Measurements from ENCODE around the gene ULK4.
"Not testable (repeated sequence)": the region's sequence is repeated elsewhere in the genome, so short reads cannot be mapped to it uniquely, and the experiment has no call there.

ULK4 gene

DNA sequence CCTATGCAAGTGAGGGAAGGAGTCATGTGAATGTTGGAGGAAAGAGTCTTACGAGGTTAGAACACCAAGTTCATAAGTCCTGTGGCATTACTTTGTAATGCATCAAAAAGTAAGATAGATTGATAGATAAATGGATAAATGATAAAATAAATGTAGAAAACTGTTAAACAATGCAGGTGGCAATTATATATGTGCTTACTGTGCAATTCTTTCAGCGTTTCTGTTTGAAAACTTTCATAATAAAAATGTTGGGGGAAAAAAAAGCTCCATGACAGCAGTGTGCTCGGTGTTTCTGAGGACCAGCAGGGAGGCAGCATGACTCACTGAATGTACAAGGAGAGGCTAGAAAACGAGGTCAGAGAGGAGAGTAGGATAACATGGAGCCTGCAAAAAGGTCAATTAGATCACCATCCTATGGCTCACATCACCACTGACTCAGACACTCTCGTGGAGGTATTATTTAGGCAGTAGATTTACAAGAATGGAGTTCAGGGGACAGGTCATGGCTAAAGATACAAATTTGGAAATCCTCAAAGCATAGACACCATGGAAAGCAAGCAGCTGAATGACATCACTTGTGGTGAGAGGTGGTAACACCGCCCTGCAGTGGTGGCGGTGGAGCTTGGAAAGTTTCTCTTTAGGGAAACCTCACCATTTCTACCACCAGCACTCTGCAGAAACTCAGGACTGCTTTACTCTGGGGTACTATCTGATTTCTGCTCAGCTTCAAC, 542.8 kb downstream of the ULK4 start:
- no peak for DNase-seq

DNA sequence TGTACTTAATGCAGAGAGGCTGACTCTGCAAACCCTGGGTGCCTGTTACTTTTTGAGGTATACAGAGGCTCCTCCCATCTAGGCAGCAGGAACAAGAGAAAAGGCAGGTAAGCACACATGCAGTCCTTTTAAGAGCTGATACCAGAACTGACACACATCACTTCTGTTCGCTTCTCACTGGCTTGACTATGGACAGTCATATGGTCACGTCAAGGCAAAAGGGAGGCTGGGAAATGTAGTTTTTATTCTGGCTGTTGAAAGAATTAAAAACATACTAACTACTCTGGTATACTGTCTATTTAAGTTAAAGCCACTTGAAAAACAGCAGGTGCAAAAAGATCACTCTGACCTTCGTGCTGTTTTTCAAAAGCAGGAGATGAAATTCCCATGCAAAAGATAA, 544.3 kb downstream of the ULK4 start:
- no peak for DNase-seq

DNA sequence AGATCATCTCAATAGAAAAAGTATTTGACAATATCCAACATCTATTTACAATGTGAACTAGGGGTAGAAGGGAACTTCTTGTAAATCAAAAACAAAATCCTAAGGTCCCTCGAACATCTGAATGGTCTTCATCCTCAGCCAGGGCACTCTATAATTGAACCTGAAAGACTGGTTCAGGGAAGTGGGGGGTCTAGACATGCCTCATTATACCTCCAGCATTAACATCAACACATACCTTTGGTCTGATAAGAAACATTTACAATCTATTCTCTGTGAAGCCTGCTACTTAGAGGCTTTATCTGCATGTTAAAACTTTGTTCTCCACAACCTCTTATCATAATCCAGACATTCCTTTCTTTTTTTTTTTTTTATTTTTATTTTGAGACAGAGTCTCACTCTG, 550.8 kb downstream of the ULK4 start:
- DNase-seq = no peak

DNA sequence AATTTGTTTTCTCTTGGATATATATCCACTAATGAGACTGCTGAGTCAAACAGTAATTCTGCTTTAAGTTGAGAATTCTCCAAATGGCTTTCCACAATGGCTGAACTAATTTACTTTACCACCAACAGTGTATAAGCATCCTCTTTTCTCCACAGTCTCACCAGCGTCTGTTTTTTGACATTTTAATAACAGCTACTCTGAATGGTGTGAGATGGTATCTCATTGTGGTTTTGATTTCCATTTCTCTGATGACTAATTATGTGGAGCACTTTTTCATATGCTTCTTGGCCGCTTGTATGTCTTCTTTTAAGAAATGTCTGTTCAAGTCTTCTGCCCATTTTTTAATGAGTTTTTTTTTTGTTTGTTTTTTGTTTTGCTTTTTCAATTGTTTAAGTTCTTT, 556.4 kb downstream of the ULK4 start:
- DNase-seq = no peak

DNA sequence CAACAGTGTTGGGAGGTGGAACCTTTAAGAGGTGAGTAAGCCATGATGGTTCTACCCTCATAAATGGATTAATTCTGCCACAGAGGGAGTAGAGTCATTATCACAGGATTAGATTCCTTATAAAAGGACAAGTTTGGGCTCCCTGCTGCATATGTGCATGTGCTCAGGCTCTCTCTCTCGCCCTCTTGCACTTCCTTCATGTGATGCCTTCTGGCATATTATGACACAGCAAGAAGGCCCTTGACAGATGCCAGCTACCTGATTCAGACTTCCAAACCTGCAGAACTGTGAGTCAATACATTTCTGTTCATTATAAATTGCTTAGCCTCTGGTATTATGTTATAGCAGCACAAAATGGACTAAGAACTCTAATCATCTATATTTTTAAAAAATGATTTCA, 557.3 kb downstream of the ULK4 start:
- DNase-seq = no peak

DNA sequence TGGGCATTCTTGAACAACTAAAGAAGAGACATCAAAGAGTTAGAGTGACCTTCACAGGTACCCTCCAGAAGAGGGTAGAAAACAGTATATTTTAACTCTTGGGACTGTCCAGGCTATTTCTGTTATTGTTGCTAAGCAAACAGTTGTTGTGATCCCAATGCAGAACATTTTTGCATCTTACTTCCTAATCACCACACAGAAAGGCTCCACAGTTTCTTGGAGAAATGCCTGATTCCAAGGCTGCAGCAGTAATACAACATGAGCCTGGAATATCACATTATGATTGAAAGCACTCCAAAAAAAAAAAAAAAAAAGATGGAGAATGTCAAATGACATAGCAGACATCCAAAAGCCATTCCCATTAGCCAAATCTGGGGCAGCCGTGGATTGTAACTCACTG, 567.0 kb downstream of the ULK4 start:
- no peak for DNase-seq

DNA sequence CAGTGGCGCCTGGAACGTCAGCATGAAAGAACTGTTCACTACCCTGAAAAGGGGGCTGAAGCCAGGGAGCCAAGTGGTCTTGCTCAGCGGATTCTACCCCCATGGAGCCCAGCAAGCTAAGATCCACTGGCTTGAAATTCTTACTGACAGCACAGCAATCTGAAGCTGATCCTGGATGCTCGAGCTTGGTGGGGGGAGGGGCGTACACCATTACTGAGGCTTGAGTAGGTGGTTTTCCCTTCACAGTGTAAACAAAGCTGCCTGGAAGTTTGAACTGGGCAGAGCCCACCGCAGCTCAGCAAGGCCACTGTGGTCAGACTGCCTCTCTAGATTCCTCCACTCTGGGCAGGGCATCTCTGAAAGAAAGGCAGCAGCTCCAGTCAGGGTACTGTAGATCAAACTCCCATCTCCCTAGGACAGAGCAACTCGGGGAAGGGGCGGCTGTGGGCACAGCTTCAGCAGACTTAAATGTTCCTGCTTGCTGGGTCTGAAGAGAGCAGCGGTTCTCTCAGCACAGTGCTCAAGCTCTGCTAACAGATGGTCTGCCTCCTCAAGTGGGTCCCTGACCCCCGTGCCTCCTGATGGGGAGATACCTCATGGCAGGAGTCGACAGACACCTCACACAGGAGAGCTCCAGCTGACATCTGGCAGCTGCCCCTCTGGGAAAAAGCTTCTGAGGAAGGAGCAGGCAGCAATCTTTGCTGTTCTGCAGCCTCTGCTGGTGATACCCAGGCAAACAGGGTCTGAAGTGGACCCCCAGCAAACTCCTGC, 591.0 kb downstream of the ULK4 start:
- not testable (repeated sequence) for DNase-seq

DNA sequence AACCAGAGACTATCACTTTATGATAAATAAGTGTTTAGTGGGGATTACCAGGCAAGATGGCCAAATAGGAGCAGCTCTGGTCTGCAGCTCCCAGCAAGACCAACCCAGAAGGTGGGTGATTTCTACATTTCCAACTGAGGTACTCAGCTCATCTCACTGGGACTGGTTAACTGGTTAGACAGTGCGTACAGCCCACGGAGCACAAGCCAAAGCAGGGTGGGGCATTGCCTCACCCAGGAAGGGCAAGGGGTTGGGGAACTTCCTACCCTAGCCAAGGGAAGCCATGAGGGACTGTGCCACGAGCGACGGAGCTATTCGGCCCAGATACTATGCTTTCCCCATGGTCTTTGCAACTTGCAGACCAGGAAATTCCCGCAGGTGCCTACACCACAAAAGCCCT, 591.6 kb downstream of the ULK4 start:
- no peak for DNase-seq

DNA sequence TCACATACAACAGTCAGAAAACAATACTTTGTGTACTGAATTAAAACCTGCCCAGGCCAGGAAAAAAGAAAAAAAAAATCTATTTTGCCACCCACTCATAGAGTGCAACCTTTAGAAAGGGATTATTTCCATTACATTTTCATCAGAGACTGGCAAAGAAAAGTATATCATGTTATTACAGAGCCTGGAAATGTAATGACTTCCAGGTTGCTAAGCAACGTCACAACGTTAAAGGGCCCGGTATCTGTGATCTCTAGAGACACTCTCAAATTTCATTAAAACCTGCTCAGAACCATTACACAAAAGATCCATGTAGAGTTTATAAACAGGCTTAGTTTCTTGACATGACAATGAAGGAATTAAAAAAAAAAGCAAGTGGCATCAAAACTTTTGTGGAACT, 592.1 kb downstream of the ULK4 start:
- no peak for DNase-seq

DNA sequence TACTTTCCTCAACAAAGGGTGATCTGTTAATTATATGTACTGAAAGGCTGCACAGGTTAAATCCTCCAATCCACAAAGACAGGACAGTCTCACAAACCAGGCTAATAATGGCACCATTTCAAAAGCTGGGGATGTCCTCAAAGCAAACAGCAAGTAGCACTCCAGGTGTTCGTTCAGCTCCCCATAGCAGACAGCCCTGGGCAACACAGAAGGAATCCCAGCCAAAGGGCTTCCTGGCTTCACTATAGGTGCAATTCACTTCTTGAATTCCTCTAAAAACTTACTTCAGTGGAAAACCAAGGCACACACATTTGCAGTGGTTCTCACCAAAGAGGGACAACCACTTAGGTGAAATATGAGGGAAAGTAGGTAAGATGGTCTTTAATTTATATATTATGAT, 595.9 kb downstream of the ULK4 start:
- DNase-seq = no peak

DNA sequence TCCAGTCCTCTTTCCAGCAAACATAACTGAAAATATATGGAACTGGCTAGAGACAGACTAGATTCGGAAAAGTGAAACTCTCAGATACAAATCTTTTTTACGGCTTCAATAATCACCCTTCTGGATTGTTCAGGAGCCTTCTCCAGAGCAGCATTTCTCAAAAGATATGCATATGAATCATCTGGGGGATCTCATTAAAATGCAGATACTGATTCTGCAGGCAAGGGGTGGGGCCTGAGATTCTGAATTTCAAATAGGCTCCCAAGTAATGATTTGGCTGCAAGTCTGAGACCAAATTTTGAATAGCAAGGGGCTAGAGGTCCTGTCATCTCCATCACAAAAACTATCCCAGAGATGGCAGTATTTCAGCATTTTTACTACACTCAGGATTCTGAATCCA, 597.2 kb downstream of the ULK4 start:
- DNase-seq = no peak

DNA sequence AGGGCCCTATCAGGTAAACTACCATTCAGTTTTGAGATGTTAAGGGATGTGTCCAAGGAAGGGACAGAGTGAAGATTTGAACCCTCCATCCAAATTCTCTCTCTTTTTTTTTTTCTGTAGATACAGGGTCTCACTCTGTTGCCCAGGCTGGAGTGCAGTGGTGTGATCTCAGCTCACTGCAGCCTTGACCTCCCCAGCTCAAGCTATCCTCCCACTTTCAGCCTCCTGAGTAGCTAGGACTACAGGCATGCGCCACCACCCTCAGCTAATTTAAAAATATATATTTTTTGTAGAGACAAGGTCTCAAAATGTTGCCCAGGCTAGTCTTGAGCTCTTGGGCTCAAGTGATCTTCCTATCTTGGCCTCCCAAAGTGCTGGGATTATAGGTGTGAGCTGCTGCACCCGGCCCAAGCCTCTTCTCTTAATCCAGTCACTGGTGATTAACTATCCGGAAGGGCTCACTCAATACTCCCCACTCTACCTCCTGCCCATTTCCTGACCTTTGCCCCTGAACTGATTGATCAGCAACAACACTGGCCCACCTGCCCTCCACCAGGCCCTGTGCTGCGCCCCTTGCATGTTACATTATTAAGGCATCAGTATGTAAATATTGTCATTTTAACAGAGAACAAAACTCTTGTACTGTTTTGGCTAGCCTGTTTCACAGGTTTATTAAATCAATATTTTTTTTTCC, 597.9 kb downstream of the ULK4 start:
- no peak for DNase-seq

DNA sequence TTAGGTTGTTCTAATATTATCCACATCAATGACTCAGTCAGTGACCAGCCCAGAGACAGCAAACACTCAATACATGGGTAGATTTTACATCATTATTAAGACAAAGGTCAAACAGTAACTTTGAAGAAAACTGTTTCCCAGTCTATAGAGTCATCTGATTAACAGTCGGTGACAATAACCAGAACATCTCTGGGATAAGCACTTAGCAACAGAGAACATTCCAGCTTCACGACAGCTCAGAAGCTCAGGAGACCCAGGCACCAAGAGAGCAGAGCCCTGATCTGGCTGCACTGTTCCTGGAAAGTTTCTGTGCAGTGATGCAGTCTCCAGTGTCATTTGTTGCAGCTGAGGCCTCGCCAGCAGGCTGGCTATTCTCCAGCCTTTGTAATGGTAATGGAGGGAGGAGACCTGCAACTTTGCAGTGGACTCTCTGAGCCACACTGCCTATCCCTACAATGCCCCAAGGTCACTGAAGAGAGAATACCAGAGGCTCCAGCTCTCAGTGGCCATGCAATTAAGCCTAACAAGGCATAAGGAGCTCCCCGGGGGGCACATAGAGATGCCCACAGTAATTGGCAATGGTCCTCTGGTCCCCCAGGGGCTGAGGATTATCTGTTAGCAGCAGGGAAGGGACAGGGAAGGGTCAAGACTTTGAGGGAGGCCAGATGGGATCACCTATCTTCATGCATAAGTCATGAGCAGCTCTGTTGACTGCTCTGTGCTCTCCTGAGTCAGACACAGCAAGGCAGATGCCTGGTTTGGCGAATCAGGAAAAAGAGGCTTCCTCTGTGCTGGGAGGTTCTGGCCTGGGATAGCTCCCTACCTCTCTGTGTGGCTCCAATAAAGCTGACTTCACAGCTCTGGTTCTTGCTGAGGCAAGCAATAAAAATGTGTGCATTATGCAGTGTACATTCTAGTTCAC, 599.0 kb downstream of the ULK4 start:
- DNase-seq = no peak

DNA sequence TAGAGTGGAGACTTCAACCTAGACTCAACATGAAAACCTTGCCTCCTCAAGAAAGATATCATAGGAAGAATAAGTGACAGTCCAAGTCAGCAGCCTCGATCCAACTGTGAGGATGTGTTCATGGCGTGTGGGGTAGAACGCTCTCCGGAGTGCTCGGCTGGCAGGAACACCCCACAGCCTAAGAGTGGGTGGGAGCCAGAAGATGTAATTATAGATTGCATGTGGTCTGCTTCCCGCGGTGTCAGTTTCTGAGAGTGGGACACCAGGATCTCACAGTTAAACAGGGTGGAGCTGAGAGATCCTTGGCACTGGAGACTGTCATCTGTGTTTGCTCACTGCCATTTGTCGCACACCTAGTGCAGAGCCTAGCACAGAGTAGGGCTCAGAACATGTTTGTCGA, 604.6 kb downstream of the ULK4 start:
- DNase-seq = no peak

DNA sequence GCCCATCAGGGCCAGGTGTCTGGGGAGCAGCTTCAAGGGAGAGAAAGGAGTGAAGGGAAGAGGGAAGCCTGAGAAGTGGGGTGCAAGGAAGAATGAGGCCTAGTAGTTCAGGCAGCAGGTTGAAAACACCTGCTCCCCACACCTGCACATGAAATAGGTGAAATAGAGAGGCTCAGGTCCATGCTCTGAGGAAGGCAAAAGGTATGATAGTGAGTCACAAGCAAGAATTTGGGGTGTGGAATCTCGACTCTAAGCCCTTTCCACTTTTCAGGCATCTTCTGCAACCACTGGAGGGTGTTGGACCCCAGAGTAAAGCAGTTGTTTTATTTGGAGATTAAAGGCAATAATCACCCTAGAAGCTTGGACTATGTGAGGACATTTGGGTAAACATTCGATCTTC, 605.1 kb downstream of the ULK4 start:
- DNase-seq = no peak

DNA sequence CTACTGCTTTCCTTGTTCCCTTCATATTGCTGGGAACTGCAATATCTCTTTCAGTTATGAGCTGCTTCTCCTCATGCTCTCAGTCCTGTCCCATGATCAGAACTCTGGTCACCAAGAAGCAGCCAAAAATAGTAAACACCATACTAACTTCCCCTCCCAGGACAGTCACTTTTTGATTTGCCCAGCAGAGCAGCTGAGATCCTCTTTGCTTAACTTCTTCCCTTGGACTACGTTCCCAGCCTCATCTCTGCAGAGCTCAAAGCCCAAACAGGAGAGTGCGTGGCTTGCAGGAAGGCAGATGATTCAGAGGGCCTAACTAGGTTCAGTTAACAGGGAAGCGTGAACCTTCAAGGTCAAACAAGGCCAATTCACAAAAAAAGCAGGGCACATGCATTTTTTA, 609.4 kb downstream of the ULK4 start:
- no peak for DNase-seq

DNA sequence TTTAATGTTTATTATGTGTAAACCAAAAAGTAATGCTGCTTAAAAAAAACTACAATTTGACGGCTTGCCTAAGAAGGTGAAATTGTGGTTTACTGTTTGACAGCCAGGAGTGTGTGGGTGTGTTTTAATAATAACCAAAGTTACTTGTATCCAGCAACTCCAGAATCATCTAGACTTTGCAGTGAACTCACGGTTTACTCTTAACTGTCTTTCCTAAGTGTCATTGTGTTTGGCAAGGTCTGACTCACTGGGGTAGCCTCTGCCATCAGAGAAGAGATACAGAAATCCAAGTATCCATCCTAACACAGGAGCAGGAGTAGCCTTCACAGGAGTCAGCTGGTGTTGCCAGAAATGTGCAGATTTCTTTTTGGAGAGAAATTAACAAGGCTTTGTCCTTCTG, 611.5 kb downstream of the ULK4 start:
- DNase-seq = no peak

DNA sequence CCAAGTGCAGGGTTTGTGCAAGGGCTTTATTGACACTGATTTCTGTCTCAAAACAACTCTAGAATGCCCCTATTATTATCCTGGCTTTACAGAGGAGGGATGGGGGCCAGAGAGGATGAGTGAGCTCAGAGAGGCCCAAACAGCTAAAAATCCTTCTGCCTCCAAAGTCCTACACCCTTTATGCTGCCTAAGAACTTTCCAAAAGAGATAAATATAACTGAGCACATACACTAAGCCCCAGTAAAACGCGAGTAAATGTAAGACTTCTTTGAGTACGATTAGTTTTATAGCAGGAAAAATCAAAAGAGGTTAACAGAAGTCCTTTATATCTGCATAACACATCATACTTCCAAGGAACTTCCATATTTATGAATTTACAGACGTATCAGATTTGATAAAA, 613.5 kb downstream of the ULK4 start:
- no peak for DNase-seq

DNA sequence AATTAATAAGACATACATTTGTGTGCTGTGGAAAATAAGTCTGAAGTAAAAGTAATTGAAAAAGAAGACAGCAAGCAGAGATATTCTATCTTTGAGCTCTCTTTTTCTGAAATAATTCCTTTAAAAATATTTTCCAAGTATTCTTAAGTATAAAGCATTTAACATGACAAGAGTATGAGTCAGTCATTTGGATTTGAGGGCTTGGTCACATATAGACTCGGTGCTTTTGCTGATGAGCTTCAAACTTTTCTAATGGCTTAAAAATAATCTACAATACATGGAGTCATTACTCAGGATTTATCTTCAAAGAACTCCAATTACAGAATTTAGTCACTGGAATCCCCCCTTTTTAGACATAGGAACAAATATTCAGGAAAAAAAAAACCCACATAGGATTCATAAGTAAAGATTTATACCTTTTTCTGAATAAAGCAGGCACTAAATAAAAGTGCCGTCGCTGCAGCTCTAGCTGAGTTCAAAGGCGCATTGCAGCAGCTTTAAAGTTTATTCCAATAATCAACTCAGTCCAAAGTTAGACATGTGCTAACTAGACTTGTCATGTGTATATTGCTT, 615.1 kb downstream of the ULK4 start:
- DNase-seq = no peak

DNA sequence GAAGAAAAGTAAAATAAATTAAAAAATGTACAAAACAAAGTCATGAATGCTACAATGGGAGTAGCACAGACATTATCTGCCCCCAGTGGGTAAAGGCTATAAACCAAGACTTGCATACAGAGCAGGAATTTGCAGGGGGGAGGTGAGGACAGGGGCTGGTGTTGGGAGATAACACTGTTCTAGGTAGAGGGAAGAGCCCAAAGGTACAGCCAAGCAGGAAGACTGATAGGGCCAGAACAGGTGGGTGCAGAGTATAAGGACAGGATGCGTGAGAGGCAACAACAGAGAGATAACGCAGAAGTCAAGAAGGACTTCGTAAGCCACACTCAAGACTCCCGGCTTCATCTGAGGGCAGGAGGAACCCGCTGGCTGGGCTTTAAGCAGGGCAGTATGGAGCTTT, 616.1 kb downstream of the ULK4 start:
- DNase-seq = no peak

DNA sequence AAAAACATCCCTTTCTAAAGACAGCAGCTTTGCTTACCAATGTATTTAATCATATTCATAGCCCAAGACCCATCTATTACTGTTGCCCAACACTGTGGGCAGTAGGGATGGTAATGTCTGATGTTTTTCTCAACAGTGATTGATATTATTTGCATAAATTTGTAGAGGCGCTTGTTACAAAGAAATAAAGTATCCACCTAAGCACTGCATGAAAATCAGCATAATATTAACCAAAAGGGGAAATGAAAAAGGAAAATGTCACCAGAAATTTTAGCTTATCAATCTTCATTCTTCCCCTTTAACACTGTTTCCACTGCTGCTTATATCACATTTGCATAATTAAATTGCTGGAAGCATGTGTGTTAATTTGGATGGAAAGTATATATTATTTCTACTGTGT, 622.1 kb downstream of the ULK4 start:
- no peak for DNase-seq

DNA sequence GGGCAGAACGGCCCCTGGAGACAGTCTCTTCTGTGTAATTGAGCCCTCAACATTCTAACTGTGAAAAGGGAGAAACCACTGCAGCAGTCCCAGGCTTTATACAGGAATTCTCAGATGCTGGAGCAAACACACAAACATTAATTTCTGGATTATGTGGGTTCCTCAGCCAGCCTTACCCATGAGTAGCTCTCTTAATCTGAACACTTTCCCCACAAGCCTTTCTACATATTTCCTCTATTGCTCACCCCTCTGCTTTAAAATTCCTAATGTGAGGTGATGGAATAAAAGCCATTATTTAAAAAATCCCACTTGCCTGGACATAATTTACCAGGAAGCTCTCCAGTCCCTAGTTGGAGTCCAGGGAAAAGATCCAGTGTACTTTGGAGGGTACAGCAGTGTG, 623.6 kb downstream of the ULK4 start:
- no peak for DNase-seq

DNA sequence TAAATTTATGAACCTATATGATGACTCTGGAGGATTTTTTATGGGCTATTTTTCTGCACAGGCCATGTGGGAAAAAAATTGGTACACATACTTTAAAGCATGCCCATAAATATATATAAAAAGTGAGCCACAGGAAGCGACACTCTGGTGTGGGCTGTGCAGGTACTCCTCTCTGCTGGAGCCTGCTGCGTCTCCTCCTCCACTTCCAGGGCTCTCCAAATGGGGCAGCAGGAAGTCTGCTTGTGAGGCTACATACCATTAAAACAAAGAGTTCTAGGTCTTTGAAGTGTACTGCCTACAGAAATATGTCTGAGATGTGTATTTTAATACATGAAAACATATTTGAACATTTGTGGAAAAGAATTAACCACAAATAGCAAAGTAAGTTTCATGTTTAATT, 627.5 kb downstream of the ULK4 start:
- DNase-seq = no peak
